22Rv1 (cell line): ENCODE data around the gene TBC1D3B.
A peak's percentile ranks its signal among the peaks of the same experiment; 100 is the strongest.
"Not testable (repeated sequence)": the region's sequence is repeated elsewhere in the genome, so short reads cannot be mapped to it uniquely, and the experiment has no call there.

Source experiments
- H3K27ac ChIP-seq: fragments of 450-650 bp; 2 replicates; pipeline ENCODE4 v1.5.1; 2017
- CTCF ChIP-seq: fragments of 450-650 bp; IDR thresholded peaks from 2 replicates; pipeline ENCODE4 v1.5.1; 2017; ENCODE audit warnings: mild to moderate bottlenecking
- ZFX ChIP-seq: fragments of 450-650 bp; IDR thresholded peaks from 2 replicates; pipeline ENCODE4 v1.6.1; 2017; ENCODE audit warnings: antibody characterized with exemption, borderline replicate concordance

The TBC1D3B gene

DNA sequence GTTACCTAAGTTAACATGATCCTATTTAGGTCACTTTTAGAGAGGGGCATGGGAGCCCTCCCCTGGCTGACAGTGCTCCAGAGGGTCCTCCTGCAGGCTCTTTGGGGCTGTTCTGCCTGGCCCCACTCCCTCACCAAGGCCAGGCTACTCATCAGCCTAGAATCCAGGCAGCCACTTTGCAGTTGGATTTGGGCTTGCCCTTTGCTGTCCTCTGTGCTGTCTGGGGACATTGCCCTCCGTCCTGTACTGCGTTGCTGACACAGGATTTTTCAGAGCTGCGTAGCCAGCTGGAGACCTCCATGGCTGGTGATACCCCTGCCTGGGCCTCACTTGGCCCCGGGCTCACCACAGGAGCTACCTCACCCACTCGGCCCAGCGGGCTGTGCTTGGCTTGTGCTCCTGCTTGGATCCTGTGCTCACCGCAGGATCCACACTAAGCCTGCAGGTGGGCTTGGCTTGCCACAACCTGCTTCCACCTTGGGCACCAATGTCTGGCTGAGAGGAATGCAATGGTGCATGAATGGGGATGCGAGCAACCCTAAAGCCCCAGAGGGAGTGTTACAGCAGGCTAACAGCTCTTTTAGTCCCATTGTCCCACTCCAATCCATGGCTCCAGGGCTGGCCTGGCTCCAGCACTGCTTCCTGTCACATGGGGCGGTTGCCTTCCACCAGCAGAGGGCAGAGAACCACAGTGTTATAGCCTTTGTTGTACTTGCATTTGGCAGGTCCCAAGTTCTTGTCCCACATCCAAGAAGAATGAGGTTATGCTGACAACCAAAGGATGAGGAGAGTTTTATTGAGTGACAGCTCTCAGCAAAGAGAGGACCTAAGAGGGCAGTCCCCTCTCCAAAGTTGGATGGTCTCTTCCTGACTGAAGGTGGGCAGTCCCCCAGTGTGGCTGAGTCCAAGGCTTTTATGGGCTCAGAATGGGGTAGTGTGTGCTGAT lies 51.3 kb downstream of the TBC1D3B start:
- H3K27ac ChIP-seq = no peak overlapping the region
- TF ChIP-seq ZFX (no peak), CTCF (no peak)

DNA sequence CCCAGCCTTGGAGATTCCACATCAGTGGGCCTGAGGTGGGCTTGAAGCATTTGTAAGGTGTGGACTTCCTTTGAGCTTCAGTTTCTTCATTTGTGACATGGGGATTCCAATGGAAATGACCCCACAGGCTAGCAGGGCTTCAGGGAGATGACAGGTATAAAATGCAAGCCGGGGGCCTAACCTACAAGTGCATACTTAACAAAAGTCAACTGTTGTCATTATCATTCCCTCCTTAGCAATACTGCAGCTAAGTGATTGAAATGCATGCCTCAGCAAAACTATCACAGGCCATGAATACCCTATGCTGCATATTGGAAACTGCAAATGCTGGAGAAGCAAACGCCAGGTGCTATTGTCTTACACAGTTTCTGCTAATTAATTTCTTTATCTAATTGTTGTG lies 53.0 kb downstream of the TBC1D3B start:
- no peak overlapping the region for H3K27ac ChIP-seq
- no peak for TF ChIP-seq CTCF
- no peak for TF ChIP-seq ZFX

DNA sequence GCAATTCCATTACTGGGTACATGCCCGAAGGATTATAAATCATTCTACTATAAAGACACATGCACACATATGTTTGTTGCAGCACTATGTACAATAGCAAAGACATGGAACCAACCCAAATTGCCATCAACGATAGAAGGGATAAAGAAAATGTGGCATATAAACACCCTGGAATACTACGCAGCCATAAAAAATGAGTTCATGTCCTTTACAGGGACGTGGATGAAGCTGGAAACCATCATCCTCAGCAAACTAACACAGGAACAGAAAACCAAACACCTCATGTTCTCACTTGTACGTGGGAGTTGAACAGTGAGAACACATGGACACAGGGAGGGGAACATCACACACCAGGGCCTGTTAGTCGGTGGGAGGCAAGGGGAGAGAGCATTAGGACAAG lies 55.3 kb downstream of the TBC1D3B start:
- H3K27ac ChIP-seq = not testable (repeated sequence)

GRCh38 chr17:36120221-36120620 lies 56.2 kb downstream of the TBC1D3B start:
- H3K27ac ChIP-seq = no peak overlapping the region
- no peak for TF ChIP-seq CTCF
- TF ChIP-seq ZFX = no peak

DNA sequence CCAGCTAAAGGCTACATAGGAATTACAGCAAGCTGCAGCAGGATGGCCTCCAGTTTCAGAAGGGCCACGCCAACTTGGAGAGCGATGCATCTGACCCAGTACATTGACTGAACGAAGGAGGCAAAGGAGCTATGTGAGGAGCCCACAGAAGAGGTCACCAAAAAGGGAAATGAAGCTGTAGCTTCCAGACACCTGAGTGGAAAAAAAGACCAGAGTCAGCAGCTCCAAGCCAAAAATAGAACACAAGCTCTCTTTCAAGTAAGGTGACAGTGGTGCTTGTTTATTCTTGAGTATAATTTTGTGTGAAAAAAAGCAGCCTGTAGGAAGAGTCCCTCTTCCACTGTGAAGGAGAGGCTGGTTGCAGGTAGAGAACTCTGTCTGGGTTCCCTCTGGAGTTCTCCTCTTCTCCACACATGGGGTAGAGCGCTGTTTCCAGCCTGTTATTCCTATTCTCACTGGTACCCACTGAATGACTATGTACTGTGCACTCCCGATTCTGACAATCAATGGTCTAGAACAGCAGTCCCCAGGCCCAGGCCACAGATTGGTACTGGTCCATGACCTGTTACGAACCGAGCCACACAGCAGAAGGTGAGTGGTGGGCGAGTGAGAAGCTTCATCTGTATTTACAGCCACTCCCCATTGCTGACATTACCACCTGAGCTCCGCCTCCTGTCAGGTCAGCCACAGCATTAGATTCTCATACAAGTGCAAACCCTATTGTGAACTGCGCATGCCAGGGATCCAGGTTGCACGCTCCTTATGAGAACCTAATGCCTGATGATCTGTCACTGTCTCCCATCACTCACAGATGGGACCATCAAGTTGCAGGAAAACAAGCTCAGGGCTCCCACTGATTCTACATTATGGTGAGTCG lies 57.7 kb downstream of the TBC1D3B start:
- H3K27ac ChIP-seq = no peak overlapping the region
- no peak for TF ChIP-seq ZFX
- TF ChIP-seq CTCF = 0 out of 2 replicates have a peak, but pooled peaks have one; percentile 16

- TF ChIP-seq ZFX (no peak), CTCF (no peak)
- no peak overlapping the region for H3K27ac ChIP-seq
Observed at GRCh38 chr17:36117505-36118382, 58.7 kb downstream of the TBC1D3B start.
